ENCODE results near the gene RAF1. TPM values are rescaled to one million over a fixed set of nuclear protein-coding genes. Genes with fewer than 3 reads are reported as not detected.

Gene RAF1
- 100 to 1,000 TPM in 6 of 7 donors, 10 to 100 TPM in 1; 92.2 to 153 (median 115) TPM for total RNA-seq
- 10 to 100 TPM; 31.6 to 51.3 (median 43.5) TPM for polyA plus RNA-seq
- long read RNA-seq, donor 1, transcript RAF1-201 (17 exons, 3,300 nt) = major isoform, 7 of 15 reads
- long read RNA-seq, donor 1, partial matches to known transcripts = 6 of 15 reads
- long read RNA-seq, donor 1, other reads (novel, unspliced or antisense) = 0 of 15 reads
- long read RNA-seq, donor 2, partial matches to known transcripts = 6 of 10 reads
- long read RNA-seq, donor 2, other reads (novel, unspliced or antisense) = 0 of 10 reads

- Histone ChIP-seq H3K27me3 (replicated peaks in 1 of 7) (no peaks in the 10 kb centered on the region), H3K27ac (peak within 1 kb of the TSS; percentile 95 to 100 (median 100)), H3K4me3 (peak within 1 kb of the TSS; percentile 62 to 92 (median 80)), H3K36me3 (no peaks in the 10 kb centered on the region), H3K9me3 (no peaks in the 10 kb centered on the region), H3K4me1 (peaks cover 20 to 45% (median 41%) of the 10 kb centered on the region in 6 donors)
- TF ChIP-seq CTCF (IDR thresholded peaks at IDR 0.05 in 8 of 11, conservative IDR thresholded peaks at IDR 0.05 in 3 of 11) (peak in 5 of 11 experiments; percentile 3 to 48 (median 48)), POLR2AphosphoS5 (IDR thresholded peaks at IDR 0.05) (peak; percentile 96 to 98 (median 97)), POLR2A (IDR thresholded peaks at IDR 0.05) (peak in 2 of 3 donors; percentile 11 to 73)
- intact Hi-C loops (cut with DNase I; ENCODE audit: low total_unique reads) = loop anchor here (10.0 kb wide), 1 partner anchor 109 kb away; the partner anchor contains the start of gene MKRN2
- WGBS, 5 donors = 1% methylated on average over 42 to 62 of the region's 62 CpGs
- DNase-seq = peak; percentile 100
Observed at GRCh38 chr3:12663936-12664908, at the start of gene RAF1. TSS of gene RAF1 (minus strand) at chr3:12664117. CDS start at chr3:12618721, 45,396 bp downstream.

- 47 to 82% (median 76%) methylated on average over 2 to 4 of the region's 4 CpGs for WGBS, 5 donors
- no peaks in the 10 kb centered on the region for H3K9me3 ChIP-seq
- peaks cover 0 to 7% (median 0%) of the 10 kb centered on the region in 6 donors for H3K4me1 ChIP-seq
- intact Hi-C loops (cut with DNase I; ENCODE audit: low total_unique reads) = no loop called here
- TF ChIP-seq POLR2AphosphoS5 (IDR thresholded peaks at IDR 0.05) = no peak
- no peak for TF ChIP-seq POLR2A (IDR thresholded peaks at IDR 0.05)
- no peak for TF ChIP-seq CTCF (IDR thresholded peaks at IDR 0.05 in 8 of 11, conservative IDR thresholded peaks at IDR 0.05 in 3 of 11)
- no peaks in the 10 kb centered on the region for H3K27me3 ChIP-seq (replicated peaks in 1 of 7)
- no peaks in the 10 kb centered on the region for H3K36me3 ChIP-seq
- no peak overlapping the region for H3K4me3 ChIP-seq
- DNase-seq = no peak
- peak overlapping the region in 1 of 8 donors; percentile 71 for H3K27ac ChIP-seq
Observed at GRCh38 chr3:12710062-12710461, 46.1 kb upstream of the RAF1 start.

- Histone ChIP-seq H3K27me3 (replicated peaks in 1 of 7) (no peaks in the 10 kb centered on the region), H3K4me1 (peaks cover 0 to 7% (median 0%) of the 10 kb centered on the region in 6 donors), H3K27ac (peak overlapping the region in 4 of 8 donors; percentile 25 to 71 (median 62)), H3K9me3 (no peaks in the 10 kb centered on the region), H3K36me3 (no peaks in the 10 kb centered on the region), H3K4me3 (no peak overlapping the region)
- TF ChIP-seq POLR2AphosphoS5 (IDR thresholded peaks at IDR 0.05) = no peak
- TF ChIP-seq POLR2A (IDR thresholded peaks at IDR 0.05) = no peak
- no peak for TF ChIP-seq CTCF (IDR thresholded peaks at IDR 0.05 in 8 of 11, conservative IDR thresholded peaks at IDR 0.05 in 3 of 11)
- intact Hi-C loops (cut with DNase I; ENCODE audit: low total_unique reads) = no loop called here
- no peak for DNase-seq
- 46 to 74% (median 67%) methylated on average over 3 of the region's 3 CpGs for WGBS, 5 donors
Observed at GRCh38 chr3:12709334-12709733, 45.4 kb upstream of the RAF1 start.

All from spleen (tissue), 13 donors.